OCI-LY3 (cell line): ENCODE measurements around the gene PI16.

Experiments
- H2AFZ ChIP-seq: fragments of 200-600, 300-600 bp; shearing (Covaris generic); 2 replicates; pipeline ENCODE4 v1.6.0; 2014; ENCODE audit warnings: antibody characterized with exemption, low read depth, low read length
- H3K27ac ChIP-seq: fragments of 200-600, 300-600 bp; sonication (generic); 2 replicates; pipeline ENCODE4 v1.5.1; 2014; ENCODE audit warnings: mild to moderate bottlenecking, low read length, moderate library complexity, mixed read lengths
- H3K27me3 ChIP-seq: fragments of 200-600, 300-600 bp; sonication (generic); 2 replicates; pipeline ENCODE4 v1.6.1; 2014; ENCODE audit warnings: low read depth, low read length, mixed read lengths
- H3K36me3 ChIP-seq: fragments of 200-600, 300-600 bp; sonication (generic); replicated peaks from 2 replicates; pipeline ENCODE3; 2014; ENCODE audit warnings: low read depth, low read length, mixed read lengths
- H3K4me1 ChIP-seq: fragments of 300-600, 200-600 bp; sonication (generic); 2 replicates; pipeline ENCODE4 v1.6.1; 2014; ENCODE audit warnings: low read length, mixed read lengths
- H3K4me2 ChIP-seq: fragments of 200-600, 300-600 bp; sonication (generic); 2 replicates; pipeline ENCODE4 v1.6.1; 2014; ENCODE audit warnings: low read length, mixed read lengths
- H3K4me3 ChIP-seq: fragments of 300-600, 200-600 bp; sonication (generic); 2 replicates; pipeline ENCODE4 v1.5.1; 2014; ENCODE audit warnings: antibody characterized with exemption, mild to moderate bottlenecking, low read length, moderate library complexity
- H3K79me2 ChIP-seq: fragments of 300-600, 200-600 bp; shearing (Covaris generic); 2 replicates; pipeline ENCODE4 v1.6.1; 2014; ENCODE audit warnings: mild to moderate bottlenecking, low read length, mixed read lengths
- H3K9ac ChIP-seq: fragments of 300-600, 200-600 bp; shearing (Covaris generic); 2 replicates; pipeline ENCODE4 v1.6.0; 2014; ENCODE audit warnings: mild to moderate bottlenecking, low read length, moderate library complexity
- H3K9me3 ChIP-seq: fragments of 200-600, 300-600 bp; shearing (Covaris generic); 2 replicates; pipeline ENCODE4 v1.6.1; 2014; ENCODE audit warnings: low read length, mixed read lengths; ENCODE audit not compliant: insufficient read depth
- H4K20me1 ChIP-seq: fragments of 200-600, 300-600 bp; sonication (generic); 2 replicates; pipeline ENCODE4 v1.6.1; 2016; ENCODE audit warnings: low read length, mixed read lengths; ENCODE audit not compliant: insufficient read depth
- EZH2phosphoT487 ChIP-seq: fragments of 200-600 bp; shearing (Covaris generic); IDR thresholded peaks from 2 replicates; pipeline ENCODE4 v1.6.1; 2018; ENCODE audit warnings: antibody characterized with exemption, mixed run types, low read depth
- TF ChIP-seq, protein P1 (sequence below): fragments of 200-600, 300-600 bp; sonication (generic); IDR thresholded peaks from 2 replicates; pipeline ENCODE4 v1.5.1; 2014; ENCODE audit warnings: antibody characterized with exemption, low read length, low read depth

The PI16 gene

DNA sequence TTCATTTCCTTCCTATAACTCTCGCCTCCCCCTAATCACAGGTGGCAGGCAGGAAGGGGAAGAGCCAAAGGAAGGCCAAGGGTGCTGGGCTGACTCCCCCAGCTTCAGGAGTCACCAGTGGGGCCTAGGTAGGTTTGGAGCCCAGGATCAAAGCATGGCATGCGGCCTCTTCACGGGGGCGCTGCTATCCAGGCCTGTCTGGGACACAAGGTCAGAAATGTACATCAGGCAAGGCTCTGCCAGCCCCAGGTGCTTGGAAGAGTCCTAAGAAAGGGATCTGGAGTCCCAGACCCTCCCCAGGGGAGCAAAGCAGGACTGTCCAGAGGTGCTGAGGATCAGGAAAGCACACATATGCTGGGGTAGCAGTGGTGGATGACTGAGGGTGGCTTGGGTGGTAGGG is 10.4 kb downstream of the PI16 start:
- no peak overlapping the region for H3K27ac ChIP-seq
- no peak overlapping the region for H3K4me2 ChIP-seq

DNA sequence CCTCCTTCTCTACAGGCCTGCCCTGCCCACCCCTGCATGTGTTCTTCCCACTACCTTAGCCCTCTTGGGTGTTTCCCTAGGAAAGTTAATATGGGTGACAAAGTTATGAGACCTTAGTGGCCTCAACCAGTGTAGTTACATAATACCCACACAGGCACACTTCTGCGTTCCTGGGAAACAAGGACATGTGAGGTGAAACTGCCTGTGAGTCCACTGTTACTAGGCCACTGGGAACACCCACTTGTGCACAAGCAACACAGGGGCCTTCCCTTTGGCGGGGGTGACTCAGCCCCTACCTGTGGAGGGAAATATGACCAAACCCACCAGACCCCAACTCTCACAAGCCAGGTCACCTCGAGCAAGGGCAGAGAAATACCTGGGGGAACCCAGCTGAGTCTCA is 12.8 kb downstream of the PI16 start:
- H3K79me2 ChIP-seq: no peaks in the 10 kb centered on the region
- TF ChIP-seq, protein P1, sequence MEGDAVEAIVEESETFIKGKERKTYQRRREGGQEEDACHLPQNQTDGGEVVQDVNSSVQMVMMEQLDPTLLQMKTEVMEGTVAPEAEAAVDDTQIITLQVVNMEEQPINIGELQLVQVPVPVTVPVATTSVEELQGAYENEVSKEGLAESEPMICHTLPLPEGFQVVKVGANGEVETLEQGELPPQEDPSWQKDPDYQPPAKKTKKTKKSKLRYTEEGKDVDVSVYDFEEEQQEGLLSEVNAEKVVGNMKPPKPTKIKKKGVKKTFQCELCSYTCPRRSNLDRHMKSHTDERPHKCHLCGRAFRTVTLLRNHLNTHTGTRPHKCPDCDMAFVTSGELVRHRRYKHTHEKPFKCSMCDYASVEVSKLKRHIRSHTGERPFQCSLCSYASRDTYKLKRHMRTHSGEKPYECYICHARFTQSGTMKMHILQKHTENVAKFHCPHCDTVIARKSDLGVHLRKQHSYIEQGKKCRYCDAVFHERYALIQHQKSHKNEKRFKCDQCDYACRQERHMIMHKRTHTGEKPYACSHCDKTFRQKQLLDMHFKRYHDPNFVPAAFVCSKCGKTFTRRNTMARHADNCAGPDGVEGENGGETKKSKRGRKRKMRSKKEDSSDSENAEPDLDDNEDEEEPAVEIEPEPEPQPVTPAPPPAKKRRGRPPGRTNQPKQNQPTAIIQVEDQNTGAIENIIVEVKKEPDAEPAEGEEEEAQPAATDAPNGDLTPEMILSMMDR: no peak
- no peak for TF ChIP-seq EZH2phosphoT487
- no peak overlapping the region for H3K4me2 ChIP-seq
- no peaks in the 10 kb centered on the region for H4K20me1 ChIP-seq
- H3K9ac ChIP-seq: no peak overlapping the region
- no peaks in the 10 kb centered on the region for H3K27me3 ChIP-seq
- H3K9me3 ChIP-seq: no peaks in the 10 kb centered on the region
- peaks cover 10% of the 10 kb centered on the region for H3K4me1 ChIP-seq
- no peak overlapping the region for H2AFZ ChIP-seq
- H3K36me3 ChIP-seq: peaks cover 53% of the 10 kb centered on the region
- H3K27ac ChIP-seq: no peak overlapping the region
- no peak overlapping the region for H3K4me3 ChIP-seq

More for the DNA sequence above, 10.4 kb downstream of the PI16 start:
- Histone ChIP-seq H3K4me3 (no peak overlapping the region), H3K9me3 (no peaks in the 10 kb centered on the region), H3K9ac (no peak overlapping the region), H3K27me3 (no peaks in the 10 kb centered on the region), H4K20me1 (no peaks in the 10 kb centered on the region), H3K4me1 (peaks cover 10% of the 10 kb centered on the region), H3K79me2 (no peaks in the 10 kb centered on the region), H2AFZ (no peak overlapping the region), H3K36me3 (peaks cover 30% of the 10 kb centered on the region)
- TF ChIP-seq, protein P1: no peak
- no peak for TF ChIP-seq EZH2phosphoT487

DNA sequence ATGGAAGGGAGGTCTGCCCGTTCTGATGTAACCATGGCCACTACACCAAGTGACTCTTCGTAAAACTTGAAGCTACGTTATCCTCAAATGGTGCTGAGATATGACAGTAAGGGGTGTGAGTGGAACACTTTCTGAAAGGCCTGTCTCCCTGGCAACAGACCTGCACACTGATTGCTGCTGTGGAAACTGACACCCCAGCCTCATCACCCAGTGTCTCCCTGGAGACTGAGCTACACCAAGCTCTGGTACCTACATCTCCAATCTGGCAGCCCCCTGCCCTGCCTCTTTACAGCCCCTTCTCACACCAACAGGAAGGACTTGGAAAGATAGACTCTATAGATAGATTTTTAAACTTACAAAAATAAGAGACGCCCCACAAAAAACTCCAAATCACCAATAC is 13.2 kb downstream of the PI16 start:
- H3K9me3 ChIP-seq: no peaks in the 10 kb centered on the region
- H3K27ac ChIP-seq: no peak overlapping the region
- H2AFZ ChIP-seq: no peak overlapping the region
- H3K4me3 ChIP-seq: no peak overlapping the region
- peaks cover 8% of the 10 kb centered on the region for H3K4me1 ChIP-seq
- H3K79me2 ChIP-seq: no peaks in the 10 kb centered on the region
- H3K36me3 ChIP-seq: peaks cover 58% of the 10 kb centered on the region
- no peaks in the 10 kb centered on the region for H3K27me3 ChIP-seq
- TF ChIP-seq, protein P1: no peak
- TF ChIP-seq EZH2phosphoT487: no peak
- no peak overlapping the region for H3K9ac ChIP-seq
- H4K20me1 ChIP-seq: no peaks in the 10 kb centered on the region
- H3K4me2 ChIP-seq: no peak overlapping the region

DNA sequence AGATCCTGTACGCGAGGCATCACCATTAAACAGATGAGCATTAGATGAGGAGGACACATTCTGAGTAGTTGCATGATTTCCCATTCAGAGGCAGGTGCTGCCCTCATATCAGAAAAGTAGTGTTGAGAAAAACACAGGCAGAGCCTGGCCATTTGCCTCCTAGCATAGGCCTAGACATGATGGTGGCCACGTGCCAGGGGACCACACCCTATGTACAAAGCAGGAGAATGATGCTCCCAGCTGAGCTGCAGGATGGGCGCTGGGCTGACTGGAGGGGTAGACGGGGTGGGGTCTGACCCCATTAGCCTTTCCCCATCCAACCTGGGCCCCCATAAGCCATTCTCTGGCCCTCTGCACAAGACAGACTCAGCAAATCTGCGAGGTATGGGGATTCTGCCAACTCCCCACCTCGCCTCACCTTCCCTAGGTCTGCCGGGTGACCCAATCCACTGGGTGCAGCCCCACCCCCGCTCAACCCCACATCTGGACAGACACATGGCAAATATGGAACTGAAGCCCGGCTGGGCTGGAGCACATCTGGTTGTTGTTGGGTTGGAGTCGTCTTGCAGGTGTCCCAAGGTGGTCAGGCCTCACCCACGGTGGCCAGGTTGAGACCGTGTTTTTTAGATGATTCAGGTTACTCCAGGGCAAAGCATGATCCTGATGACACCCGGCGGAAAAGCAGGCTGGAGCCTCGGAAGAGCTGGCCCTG is 13.9 kb downstream of the PI16 start:
- Histone ChIP-seq H3K27ac (no peak overlapping the region), H3K79me2 (no peaks in the 10 kb centered on the region), H3K9me3 (no peaks in the 10 kb centered on the region), H3K4me3 (no peak overlapping the region), H3K4me1 (peaks cover 2% of the 10 kb centered on the region), H3K36me3 (peaks cover 64% of the 10 kb centered on the region), H2AFZ (no peak overlapping the region), H3K27me3 (no peaks in the 10 kb centered on the region), H4K20me1 (no peaks in the 10 kb centered on the region), H3K9ac (no peak overlapping the region), H3K4me2 (no peak overlapping the region)
- TF ChIP-seq, protein P1: no peak
- TF ChIP-seq EZH2phosphoT487: no peak
